ENCODE results near the gene PRKAR2A.

GRCh38 chr3:48820612-48821324 is 26.9 kb downstream of the PRKAR2A start:
- TF ChIP-seq, protein P1, sequence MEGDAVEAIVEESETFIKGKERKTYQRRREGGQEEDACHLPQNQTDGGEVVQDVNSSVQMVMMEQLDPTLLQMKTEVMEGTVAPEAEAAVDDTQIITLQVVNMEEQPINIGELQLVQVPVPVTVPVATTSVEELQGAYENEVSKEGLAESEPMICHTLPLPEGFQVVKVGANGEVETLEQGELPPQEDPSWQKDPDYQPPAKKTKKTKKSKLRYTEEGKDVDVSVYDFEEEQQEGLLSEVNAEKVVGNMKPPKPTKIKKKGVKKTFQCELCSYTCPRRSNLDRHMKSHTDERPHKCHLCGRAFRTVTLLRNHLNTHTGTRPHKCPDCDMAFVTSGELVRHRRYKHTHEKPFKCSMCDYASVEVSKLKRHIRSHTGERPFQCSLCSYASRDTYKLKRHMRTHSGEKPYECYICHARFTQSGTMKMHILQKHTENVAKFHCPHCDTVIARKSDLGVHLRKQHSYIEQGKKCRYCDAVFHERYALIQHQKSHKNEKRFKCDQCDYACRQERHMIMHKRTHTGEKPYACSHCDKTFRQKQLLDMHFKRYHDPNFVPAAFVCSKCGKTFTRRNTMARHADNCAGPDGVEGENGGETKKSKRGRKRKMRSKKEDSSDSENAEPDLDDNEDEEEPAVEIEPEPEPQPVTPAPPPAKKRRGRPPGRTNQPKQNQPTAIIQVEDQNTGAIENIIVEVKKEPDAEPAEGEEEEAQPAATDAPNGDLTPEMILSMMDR (IDR thresholded peaks at IDR 0.05 in 4 of 5, conservative IDR thresholded peaks at IDR 0.05 in 1 of 5): no peak
- no peak for TF ChIP-seq POLR2A (IDR thresholded peaks at IDR 0.05)

Data from gastrocnemius medialis (tissue), 4 donors.